Osteoblast (primary cell): Measurements from ENCODE around the gene ANKRD22. TPM values are rescaled to one million over a fixed set of nuclear protein-coding genes. Genes with fewer than 3 reads are reported as not detected.
"Not testable (repeated sequence)": the region's sequence is repeated elsewhere in the genome, so short reads cannot be mapped to it uniquely, and the experiment has no call there.

Experiments used
- DNase-seq: peaks from one replicate; pipeline ENCODE4 v3.0.0; 2011; ENCODE audit warnings: low spot score, mixed read lengths; ENCODE audit not compliant: insufficient read length; ENCODE audit errors: missing footprints
- H2AFZ ChIP-seq: 2 replicates; pipeline ENCODE4 v1.6.0; 2011; ENCODE audit warnings: mild to moderate bottlenecking, low read length
- H3K27ac ChIP-seq: 2 replicates; pipeline ENCODE4 v1.5.1; 2011; ENCODE audit warnings: mild to moderate bottlenecking, low read depth, low read length, moderate library complexity
- H3K27me3 ChIP-seq: 2 replicates; pipeline ENCODE4 v1.6.0; 2012; ENCODE audit warnings: mild to moderate bottlenecking, control low read depth, inconsistent platforms, low read length, moderate library complexity; ENCODE audit not compliant: insufficient read depth
- H3K36me3 ChIP-seq: 2 replicates; pipeline ENCODE4 v1.5.1; 2011; ENCODE audit warnings: mild to moderate bottlenecking, low read length, control low read depth, moderate library complexity; ENCODE audit not compliant: insufficient read depth
- H3K4me1 ChIP-seq: 2 replicates; pipeline ENCODE4 v1.5.1; 2011; ENCODE audit warnings: mild to moderate bottlenecking, low read length, control low read depth, moderate library complexity; ENCODE audit not compliant: insufficient read depth
- H3K4me2 ChIP-seq: 2 replicates; pipeline ENCODE4 v1.6.0; 2011; ENCODE audit warnings: mild to moderate bottlenecking, low read length; ENCODE audit not compliant: insufficient read depth
- H3K4me3 ChIP-seq: fragments of 200-600 bp; sonication (generic); 3 replicates; pipeline ENCODE4 v1.5.1; 2012; ENCODE audit warnings: mild to moderate bottlenecking, low read length, inconsistent platforms; ENCODE audit not compliant: insufficient read depth
- H3K79me2 ChIP-seq: 2 replicates; pipeline ENCODE4 v1.6.0; 2012; ENCODE audit warnings: mild to moderate bottlenecking, low read length, control low read depth, inconsistent platforms; ENCODE audit not compliant: insufficient read depth
- H3K9me3 ChIP-seq: 2 replicates; pipeline ENCODE4 v1.5.1; 2011; ENCODE audit warnings: low read depth, low read length, control low read depth
- H4K20me1 ChIP-seq: 2 replicates; pipeline ENCODE4 v1.6.0; 2012; ENCODE audit warnings: mild to moderate bottlenecking, low read length, control low read depth; ENCODE audit not compliant: insufficient read depth
- total RNA-seq: library from RNA; depleted of rRNA; stranded (reverse); fragments of >200 nt; gene quantifications from 2 replicates; pipeline ENCODE4 v1.2.3, GENCODE V29; 2012
- TF ChIP-seq, protein P1 (sequence below): IDR thresholded peaks from 2 replicates; pipeline ENCODE4 v1.5.1; 2011; ENCODE audit warnings: mild to moderate bottlenecking, low read depth, low read length, moderate library complexity; ENCODE audit errors: extremely low read depth

The ANKRD22 gene
- total RNA-seq, 1 donor: under 0.01 TPM

DNA sequence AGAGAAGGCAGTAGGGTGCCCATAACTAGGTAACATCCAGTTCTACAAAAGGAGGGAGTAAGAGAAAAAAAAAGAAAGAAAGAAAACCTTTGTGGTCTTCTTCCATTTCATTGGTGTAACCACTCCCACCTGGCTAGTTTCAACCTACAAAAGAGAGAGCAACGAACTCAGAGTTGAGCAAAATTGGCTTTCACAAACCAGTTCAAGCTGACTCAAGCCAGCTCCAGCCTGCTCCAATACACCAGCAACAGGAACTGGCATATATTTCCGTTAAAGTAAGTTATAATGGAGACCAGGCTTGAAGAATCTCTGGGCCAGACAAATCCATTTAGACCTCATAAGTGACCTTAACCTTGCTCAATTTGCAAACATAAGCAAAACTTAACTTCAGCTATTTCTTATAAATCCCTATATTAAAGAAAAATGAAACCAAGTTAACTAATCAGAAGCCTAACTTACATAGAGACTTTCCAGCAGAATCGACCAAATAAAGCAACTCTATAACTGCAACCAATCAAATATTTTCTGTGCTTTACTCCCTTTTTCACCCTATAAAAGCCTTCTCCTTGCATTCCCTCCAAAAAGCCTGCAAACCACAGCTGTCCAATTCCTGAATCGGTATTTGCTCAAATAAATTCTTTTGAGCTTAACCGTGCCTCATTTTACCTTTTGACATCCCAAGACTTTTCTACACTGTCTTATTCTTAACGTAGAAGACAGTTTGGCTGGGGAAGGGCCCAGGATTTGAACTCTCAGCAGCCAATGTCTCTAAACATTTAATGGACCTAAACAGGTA lies 10.1 kb downstream of the ANKRD22 start:
- H3K79me2 ChIP-seq: no peaks in the 10 kb centered on the region
- H3K27me3 ChIP-seq: no peaks in the 10 kb centered on the region
- DNase-seq: no peak
- TF ChIP-seq, protein P1, sequence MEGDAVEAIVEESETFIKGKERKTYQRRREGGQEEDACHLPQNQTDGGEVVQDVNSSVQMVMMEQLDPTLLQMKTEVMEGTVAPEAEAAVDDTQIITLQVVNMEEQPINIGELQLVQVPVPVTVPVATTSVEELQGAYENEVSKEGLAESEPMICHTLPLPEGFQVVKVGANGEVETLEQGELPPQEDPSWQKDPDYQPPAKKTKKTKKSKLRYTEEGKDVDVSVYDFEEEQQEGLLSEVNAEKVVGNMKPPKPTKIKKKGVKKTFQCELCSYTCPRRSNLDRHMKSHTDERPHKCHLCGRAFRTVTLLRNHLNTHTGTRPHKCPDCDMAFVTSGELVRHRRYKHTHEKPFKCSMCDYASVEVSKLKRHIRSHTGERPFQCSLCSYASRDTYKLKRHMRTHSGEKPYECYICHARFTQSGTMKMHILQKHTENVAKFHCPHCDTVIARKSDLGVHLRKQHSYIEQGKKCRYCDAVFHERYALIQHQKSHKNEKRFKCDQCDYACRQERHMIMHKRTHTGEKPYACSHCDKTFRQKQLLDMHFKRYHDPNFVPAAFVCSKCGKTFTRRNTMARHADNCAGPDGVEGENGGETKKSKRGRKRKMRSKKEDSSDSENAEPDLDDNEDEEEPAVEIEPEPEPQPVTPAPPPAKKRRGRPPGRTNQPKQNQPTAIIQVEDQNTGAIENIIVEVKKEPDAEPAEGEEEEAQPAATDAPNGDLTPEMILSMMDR: no peak
- no peak overlapping the region for H3K4me3 ChIP-seq
- H2AFZ ChIP-seq: peak overlapping the region; percentile 34
- no peaks in the 10 kb centered on the region for H3K9me3 ChIP-seq
- H4K20me1 ChIP-seq: no peaks in the 10 kb centered on the region
- no peak overlapping the region for H3K4me2 ChIP-seq
- H3K36me3 ChIP-seq: no peaks in the 10 kb centered on the region
- no peak overlapping the region for H3K27ac ChIP-seq
- no peaks in the 10 kb centered on the region for H3K4me1 ChIP-seq

DNA sequence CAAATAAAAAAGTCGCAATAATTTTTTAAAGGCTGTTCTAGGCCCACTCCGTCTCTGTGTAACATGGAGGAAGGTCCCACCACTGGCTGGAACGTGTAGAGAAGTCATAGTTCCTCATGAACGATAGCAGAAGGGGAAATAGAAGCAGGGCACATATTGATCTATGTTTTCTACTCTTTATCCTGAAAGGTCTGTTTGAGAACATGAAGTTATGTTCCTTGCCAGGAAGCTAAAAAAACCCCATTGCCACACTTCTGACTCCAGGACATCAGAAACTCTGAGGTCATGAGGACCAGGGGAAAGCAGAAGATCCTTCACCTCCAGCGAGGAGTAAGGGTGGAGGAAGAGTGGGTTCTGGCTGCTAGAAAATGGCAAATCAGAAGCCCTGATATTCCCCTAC lies 10.8 kb downstream of the ANKRD22 start:
- Histone ChIP-seq H3K36me3 (no peaks in the 10 kb centered on the region), H3K27ac (no peak overlapping the region), H2AFZ (peak overlapping the region; percentile 34), H4K20me1 (no peaks in the 10 kb centered on the region), H3K4me1 (no peaks in the 10 kb centered on the region), H3K79me2 (no peaks in the 10 kb centered on the region), H3K4me3 (no peak overlapping the region), H3K4me2 (no peak overlapping the region), H3K9me3 (no peaks in the 10 kb centered on the region), H3K27me3 (no peaks in the 10 kb centered on the region)
- DNase-seq: no peak
- TF ChIP-seq, protein P1: no peak

DNA sequence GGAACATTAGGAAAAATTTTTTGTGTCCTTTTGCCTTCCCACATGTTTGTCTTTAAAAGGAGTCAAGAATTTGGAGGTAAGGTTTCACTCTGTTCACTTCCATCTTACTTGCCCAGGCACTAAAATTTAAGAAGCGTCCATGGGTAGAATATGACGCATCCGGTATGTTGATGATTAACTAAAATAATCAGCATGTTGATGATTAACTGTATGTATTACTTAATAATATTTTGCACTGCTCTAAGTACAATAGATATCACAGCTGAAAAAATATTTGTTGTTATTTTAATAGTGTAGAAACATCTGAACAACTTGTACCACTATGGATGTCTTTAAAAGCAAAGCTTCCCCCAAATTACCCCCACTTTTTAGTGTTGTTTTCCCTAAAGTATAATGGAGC lies 11.5 kb downstream of the ANKRD22 start:
- H3K4me2 ChIP-seq: no peak overlapping the region

DNA sequence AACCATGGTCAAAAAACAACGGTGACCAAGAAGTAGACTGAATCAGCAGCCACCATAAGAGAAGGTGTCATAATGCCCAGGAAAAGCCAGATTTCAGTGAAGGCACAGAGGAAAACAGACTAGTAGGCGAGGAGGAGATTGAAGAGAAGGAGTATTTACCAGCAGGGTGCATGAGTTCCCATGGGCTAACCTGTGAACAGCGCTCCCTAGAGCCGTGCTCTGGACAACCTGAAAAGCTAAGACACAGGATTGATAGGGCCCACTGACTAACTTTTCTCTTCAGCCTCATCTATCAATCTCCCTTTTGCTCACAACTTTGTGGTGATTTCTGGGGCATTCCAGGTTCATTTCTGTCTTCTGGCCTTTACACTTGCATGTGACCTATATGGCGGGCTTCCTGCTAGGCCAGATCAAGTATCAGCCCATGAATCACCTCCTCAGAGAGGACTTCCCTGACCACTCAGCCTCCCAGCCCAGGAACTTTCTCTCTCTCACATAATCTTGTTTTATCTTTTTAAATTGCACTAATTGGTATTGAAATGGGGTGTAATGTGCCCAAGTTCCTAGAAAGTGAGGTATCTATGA lies 12.8 kb downstream of the ANKRD22 start:
- Histone ChIP-seq H3K4me2 (no peak overlapping the region), H2AFZ (no peak overlapping the region), H4K20me1 (no peaks in the 10 kb centered on the region), H3K27ac (no peak overlapping the region), H3K79me2 (no peaks in the 10 kb centered on the region), H3K4me1 (no peaks in the 10 kb centered on the region), H3K9me3 (no peaks in the 10 kb centered on the region), H3K27me3 (no peaks in the 10 kb centered on the region), H3K36me3 (no peaks in the 10 kb centered on the region), H3K4me3 (no peak overlapping the region)
- no peak for DNase-seq
- TF ChIP-seq, protein P1: no peak

More for the DNA sequence above, 11.5 kb downstream of the ANKRD22 start:
- Histone ChIP-seq H3K27me3 (no peaks in the 10 kb centered on the region), H4K20me1 (no peaks in the 10 kb centered on the region), H3K4me1 (no peaks in the 10 kb centered on the region), H3K36me3 (no peaks in the 10 kb centered on the region), H2AFZ (no peak overlapping the region), H3K9me3 (no peaks in the 10 kb centered on the region), H3K79me2 (no peaks in the 10 kb centered on the region), H3K27ac (no peak overlapping the region), H3K4me3 (no peak overlapping the region)
- no peak for DNase-seq
- TF ChIP-seq, protein P1: no peak

DNA sequence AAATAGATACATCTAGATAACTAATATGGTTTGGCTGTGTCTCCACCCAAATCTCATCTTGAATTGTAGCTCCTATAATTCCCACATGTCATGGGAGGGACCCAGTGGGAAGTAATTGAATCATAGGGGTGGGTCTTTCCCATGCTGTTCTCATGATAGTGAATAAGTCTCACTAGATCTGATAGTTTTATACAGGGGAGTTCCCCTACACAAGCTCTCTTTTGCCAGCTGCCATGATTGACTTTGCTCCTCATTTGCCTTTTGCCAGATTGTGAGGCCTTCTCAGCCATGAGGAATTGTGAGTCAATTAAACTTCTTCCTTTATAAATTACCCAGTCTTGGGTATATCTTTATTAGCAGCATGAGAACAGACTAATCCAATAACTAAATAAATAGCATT lies 14.0 kb downstream of the ANKRD22 start:
- not testable (repeated sequence) for H2AFZ ChIP-seq, H4K20me1 ChIP-seq, H3K4me2 ChIP-seq, H3K4me3 ChIP-seq, H3K36me3 ChIP-seq, H3K27me3 ChIP-seq, H3K4me1 ChIP-seq, H3K9me3 ChIP-seq, DNase-seq, H3K79me2 ChIP-seq, H3K27ac ChIP-seq
